H9 (cell line): ENCODE measurements around the gene CDR2. TPM values are rescaled to one million over a fixed set of nuclear protein-coding genes. Genes with fewer than 3 reads are reported as not detected.

ENCODE experiments used
- DNase-seq: peaks from one replicate; pipeline ENCODE4 v3.0.0-alpha.2; 2017
- H2AFZ ChIP-seq: one replicate; pipeline ENCODE4 v1.6.1; 2013; ENCODE audit warnings: mild to moderate bottlenecking, low read length, control low read depth, moderate library complexity
- H2AK5ac ChIP-seq: 2 replicates; pipeline ENCODE4 v1.6.1; 2013; ENCODE audit warnings: low read length, control low read depth, mixed read lengths; ENCODE audit not compliant: insufficient read length
- H2BK120ac ChIP-seq: one replicate; pipeline ENCODE4 v1.6.1; 2013; ENCODE audit warnings: low read depth, mild to moderate bottlenecking, low read length, control low read depth, inconsistent platforms; ENCODE audit not compliant: poor library complexity, severe bottlenecking
- H2BK12ac ChIP-seq: 2 replicates; pipeline ENCODE4 v1.6.1; 2013; ENCODE audit warnings: low read length, control low read depth, mixed read lengths, low read depth; ENCODE audit not compliant: insufficient read length
- H2BK15ac ChIP-seq: 2 replicates; pipeline ENCODE4 v1.6.1; 2013; ENCODE audit warnings: low read depth, low read length, control low read depth
- H2BK20ac ChIP-seq: one replicate; pipeline ENCODE4 v1.6.1; 2013; ENCODE audit warnings: low read depth, mild to moderate bottlenecking, low read length, control low read depth, inconsistent platforms; ENCODE audit not compliant: poor library complexity, severe bottlenecking
- H2BK5ac ChIP-seq: 2 replicates; pipeline ENCODE4 v1.6.1; 2013; ENCODE audit warnings: low read length, control low read depth, mixed read lengths; ENCODE audit not compliant: insufficient read length
- H3K14ac ChIP-seq: 2 replicates; pipeline ENCODE4 v1.6.1; 2013; ENCODE audit warnings: low read length, control low read depth; ENCODE audit not compliant: insufficient read depth
- H3K18ac ChIP-seq: 2 replicates; pipeline ENCODE4 v1.6.1; 2013; ENCODE audit warnings: low read depth, mild to moderate bottlenecking, mixed read lengths, low read length, control low read depth; ENCODE audit not compliant: insufficient read length
- H3K23ac ChIP-seq: 2 replicates; pipeline ENCODE4 v1.6.1; 2013; ENCODE audit warnings: low read length, control low read depth, mixed read lengths, low read depth; ENCODE audit not compliant: insufficient read length
- H3K23me2 ChIP-seq: 2 replicates; pipeline ENCODE4 v1.6.1; 2013; ENCODE audit warnings: low read depth, mild to moderate bottlenecking, mixed read lengths, low read length, control low read depth; ENCODE audit not compliant: insufficient read length, poor library complexity, severe bottlenecking
- H3K27ac ChIP-seq: 2 replicates; pipeline ENCODE4 v1.5.1; 2013; ENCODE audit warnings: low read length, control low read depth, mixed read lengths, low read depth; ENCODE audit not compliant: insufficient read length
- H3K27me3 ChIP-seq: 2 replicates; pipeline ENCODE4 v1.6.1; 2013; ENCODE audit warnings: low read length, control low read depth, inconsistent platforms; ENCODE audit not compliant: insufficient read depth
- H3K4ac ChIP-seq: 2 replicates; pipeline ENCODE4 v1.6.1; 2013; ENCODE audit warnings: low read depth, mild to moderate bottlenecking, control low read depth, inconsistent platforms, low read length, moderate library complexity
- H3K4me1 ChIP-seq: 2 replicates; pipeline ENCODE4 v1.6.1; 2013; ENCODE audit warnings: low read length, control low read depth, inconsistent platforms; ENCODE audit not compliant: insufficient read depth
- H3K4me2 ChIP-seq: 2 replicates; pipeline ENCODE4 v1.6.1; 2013; ENCODE audit warnings: low read length, control low read depth, mixed read lengths; ENCODE audit not compliant: insufficient read length, insufficient read depth
- H3K56ac ChIP-seq: 2 replicates; pipeline ENCODE4 v1.6.1; 2013; ENCODE audit warnings: low read depth, mild to moderate bottlenecking, mixed read lengths, low read length, control low read depth; ENCODE audit not compliant: insufficient read length
- H3K79me1 ChIP-seq: 2 replicates; pipeline ENCODE4 v1.6.1; 2013; ENCODE audit warnings: low read depth, mild to moderate bottlenecking, moderate library complexity, low read length, control low read depth, inconsistent platforms; ENCODE audit not compliant: insufficient read depth, poor library complexity, severe bottlenecking
- H3K79me2 ChIP-seq: 2 replicates; pipeline ENCODE4 v1.6.1; 2013; ENCODE audit warnings: low read length, control low read depth, inconsistent platforms; ENCODE audit not compliant: insufficient read depth
- H3K9ac ChIP-seq: 2 replicates; pipeline ENCODE4 v1.6.1; 2013; ENCODE audit warnings: low read length, control low read depth, mixed read lengths; ENCODE audit not compliant: insufficient read length; ENCODE audit errors: extremely low read depth
- H3K9me3 ChIP-seq: one replicate; pipeline ENCODE4 v1.6.1; 2013; ENCODE audit warnings: low read depth, low read length, inconsistent platforms; ENCODE audit not compliant: control insufficient read depth
- H3T11ph ChIP-seq: one replicate; pipeline ENCODE4 v1.6.1; 2013; ENCODE audit warnings: mild to moderate bottlenecking, low read length, control low read depth, inconsistent platforms
- H4K20me1 ChIP-seq: one replicate; pipeline ENCODE4 v1.6.1; 2013; ENCODE audit not compliant: control insufficient read depth, insufficient read length, insufficient read depth
- H4K5ac ChIP-seq: 2 replicates; pipeline ENCODE4 v1.6.1; 2013; ENCODE audit warnings: low read depth, mild to moderate bottlenecking, mixed read lengths, low read length, control low read depth; ENCODE audit not compliant: insufficient read length
- H4K8ac ChIP-seq: replicated peaks from 2 replicates; pipeline ENCODE4 v1.6.1; 2013; ENCODE audit warnings: low read length, control low read depth, mixed read lengths, low read depth; ENCODE audit not compliant: insufficient read length
- H4K91ac ChIP-seq: 2 replicates; pipeline ENCODE4 v1.6.1; 2013; ENCODE audit warnings: low read depth, mild to moderate bottlenecking, moderate library complexity, mixed read lengths, low read length, control low read depth; ENCODE audit not compliant: insufficient read length
- H3K27ac Mint-ChIP-seq, 3 experiments: 2 replicates in 2 of 3; 3 replicates in 1 of 3; pipeline ENCODE4 v1.8.0; 2020 to 2021; ENCODE audit warnings: mixed read lengths in 3 of 3, mild to moderate bottlenecking in 1 of 3, moderate library complexity in 1 of 3
- H3K27me3 Mint-ChIP-seq: 2 replicates; pipeline ENCODE4 v1.8.0; 2021; ENCODE audit warnings: low read depth, mild to moderate bottlenecking, moderate library complexity, mixed read lengths
- H3K36me3 Mint-ChIP-seq, 3 experiments: 2 replicates in 2 of 3; 3 replicates in 1 of 3; pipeline ENCODE4 v1.8.0; 2020 to 2021; ENCODE audit warnings: low read depth in 3 of 3, mixed read lengths in 3 of 3; ENCODE audit not compliant: insufficient read depth in 1 of 3
- H3K4me1 Mint-ChIP-seq, 2 experiments: 2 replicates each; pipeline ENCODE4 v1.8.0; 2020; ENCODE audit warnings: mixed read lengths in 2 of 2
- H3K4me3 Mint-ChIP-seq, 2 experiments: 2 replicates in 1 of 2; 3 replicates in 1 of 2; pipeline ENCODE4 v1.8.0; 2020 to 2021; ENCODE audit warnings: mild to moderate bottlenecking in 2 of 2, mixed read lengths in 2 of 2, moderate library complexity in 1 of 2
- H3K9me3 Mint-ChIP-seq, 2 experiments: 2 replicates in 1 of 2; 3 replicates in 1 of 2; pipeline ENCODE4 v1.8.0; 2020; ENCODE audit warnings: mild to moderate bottlenecking in 2 of 2, mixed read lengths in 2 of 2, moderate library complexity in 1 of 2
- WGBS: extraction: QIAGEN DNeasy Blood & Tissue Kit; methylation state at CpG from one replicate; pipeline ENCODE4 v1.1.7; 2013; ENCODE audit warnings: missing lambda C conversion rate, low lambda C conversion rate, mixed read lengths; ENCODE audit not compliant: insufficient read length; ENCODE audit errors: extremely low coverage; 5-methylcytosine and 5-hydroxymethylcytosine counted together
- total RNA-seq: library from RNA; stranded (reverse); gene quantifications from 2 replicates; pipeline ENCODE4 v1.2.1, GENCODE V29; 2021
- TF ChIP-seq, protein P1 (sequence below): fragments of 200-600 bp; sonication (generic); conservative IDR thresholded peaks from 3 replicates; pipeline ENCODE4 v1.8.0; 2021; ENCODE audit warnings: antibody characterized with exemption, mild to moderate bottlenecking

Gene CDR2
- total RNA-seq, 1 experiment from 2014 or later = 33.4 TPM

DNA sequence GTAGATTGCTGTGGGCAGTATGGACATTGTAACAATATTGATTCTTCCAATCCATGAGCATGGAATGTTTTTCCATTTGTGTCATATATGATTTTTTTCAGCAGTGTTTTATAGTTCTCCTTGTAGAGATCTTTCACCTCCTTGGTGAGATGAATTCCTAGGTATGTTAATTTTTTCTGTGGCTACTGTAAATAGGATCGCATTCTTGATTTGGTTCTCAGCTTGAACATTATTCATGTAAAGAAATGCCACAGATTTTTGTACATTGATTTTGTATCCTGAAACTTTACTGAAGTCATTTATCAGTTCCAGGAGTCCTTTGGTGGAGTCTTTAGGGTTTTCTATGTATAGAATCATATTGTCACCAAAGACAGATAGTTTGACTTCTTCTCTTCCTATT lies 19.7 kb upstream of the CDR2 start:
- Histone ChIP-seq H3K4me2 (no peak overlapping the region), H2BK120ac (no peak overlapping the region), H3K9me3 (no peaks in the 10 kb centered on the region), H3K23me2 (no peaks in the 10 kb centered on the region), H3K79me1 (no peaks in the 10 kb centered on the region), H4K5ac (no peak overlapping the region), H4K8ac (no peak overlapping the region), H2BK15ac (no peak overlapping the region), H3K4ac (no peak overlapping the region), H3T11ph (no peak overlapping the region), H4K20me1 (no peaks in the 10 kb centered on the region), H3K23ac (no peak overlapping the region), H3K4me1 (no peaks in the 10 kb centered on the region), H3K27ac (no peak overlapping the region), H3K27me3 (no peaks in the 10 kb centered on the region), H3K79me2 (no peaks in the 10 kb centered on the region), H2BK12ac (no peak overlapping the region), H2AK5ac (no peak overlapping the region), H4K91ac (no peak overlapping the region), H2AFZ (no peak overlapping the region), H3K56ac (no peak overlapping the region), H3K9ac (no peak overlapping the region), H3K14ac (no peak overlapping the region), H3K18ac (no peak overlapping the region), H2BK20ac (no peak overlapping the region), H2BK5ac (no peak overlapping the region)
- TF ChIP-seq, protein P1, sequence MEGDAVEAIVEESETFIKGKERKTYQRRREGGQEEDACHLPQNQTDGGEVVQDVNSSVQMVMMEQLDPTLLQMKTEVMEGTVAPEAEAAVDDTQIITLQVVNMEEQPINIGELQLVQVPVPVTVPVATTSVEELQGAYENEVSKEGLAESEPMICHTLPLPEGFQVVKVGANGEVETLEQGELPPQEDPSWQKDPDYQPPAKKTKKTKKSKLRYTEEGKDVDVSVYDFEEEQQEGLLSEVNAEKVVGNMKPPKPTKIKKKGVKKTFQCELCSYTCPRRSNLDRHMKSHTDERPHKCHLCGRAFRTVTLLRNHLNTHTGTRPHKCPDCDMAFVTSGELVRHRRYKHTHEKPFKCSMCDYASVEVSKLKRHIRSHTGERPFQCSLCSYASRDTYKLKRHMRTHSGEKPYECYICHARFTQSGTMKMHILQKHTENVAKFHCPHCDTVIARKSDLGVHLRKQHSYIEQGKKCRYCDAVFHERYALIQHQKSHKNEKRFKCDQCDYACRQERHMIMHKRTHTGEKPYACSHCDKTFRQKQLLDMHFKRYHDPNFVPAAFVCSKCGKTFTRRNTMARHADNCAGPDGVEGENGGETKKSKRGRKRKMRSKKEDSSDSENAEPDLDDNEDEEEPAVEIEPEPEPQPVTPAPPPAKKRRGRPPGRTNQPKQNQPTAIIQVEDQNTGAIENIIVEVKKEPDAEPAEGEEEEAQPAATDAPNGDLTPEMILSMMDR = no peak
- no peak for DNase-seq
- WGBS = no CpG with 5 or more reads among the region's 1 CpG
- no peaks in the 10 kb centered on the region for H3K27me3 Mint-ChIP-seq
- H3K27ac Mint-ChIP-seq = no peak overlapping the region
- no peaks in the 10 kb centered on the region for H3K9me3 Mint-ChIP-seq
- no peak overlapping the region for H3K4me3 Mint-ChIP-seq
- H3K4me1 Mint-ChIP-seq = no peaks in the 10 kb centered on the region
- no peaks in the 10 kb centered on the region for H3K36me3 Mint-ChIP-seq
